Activated CD4-positive, alpha-beta T cell treated with anti-CD3 and anti-CD28 coated beads, Interleukin-2, amount 50 U/mL, for 48 hours (primary cell): ENCODE data around the gene AFG3L2.
A peak's percentile ranks its signal among the peaks of the same experiment; 100 is the strongest.
"Not testable (repeated sequence)": the region's sequence is repeated elsewhere in the genome, so short reads cannot be mapped to it uniquely, and the experiment has no call there.

Experiments used
- DNase-seq, 2 experiments: peaks; one replicate each; pipeline ENCODE4 v3.0.0-alpha.2; 2020

AFG3L2 gene

DNA sequence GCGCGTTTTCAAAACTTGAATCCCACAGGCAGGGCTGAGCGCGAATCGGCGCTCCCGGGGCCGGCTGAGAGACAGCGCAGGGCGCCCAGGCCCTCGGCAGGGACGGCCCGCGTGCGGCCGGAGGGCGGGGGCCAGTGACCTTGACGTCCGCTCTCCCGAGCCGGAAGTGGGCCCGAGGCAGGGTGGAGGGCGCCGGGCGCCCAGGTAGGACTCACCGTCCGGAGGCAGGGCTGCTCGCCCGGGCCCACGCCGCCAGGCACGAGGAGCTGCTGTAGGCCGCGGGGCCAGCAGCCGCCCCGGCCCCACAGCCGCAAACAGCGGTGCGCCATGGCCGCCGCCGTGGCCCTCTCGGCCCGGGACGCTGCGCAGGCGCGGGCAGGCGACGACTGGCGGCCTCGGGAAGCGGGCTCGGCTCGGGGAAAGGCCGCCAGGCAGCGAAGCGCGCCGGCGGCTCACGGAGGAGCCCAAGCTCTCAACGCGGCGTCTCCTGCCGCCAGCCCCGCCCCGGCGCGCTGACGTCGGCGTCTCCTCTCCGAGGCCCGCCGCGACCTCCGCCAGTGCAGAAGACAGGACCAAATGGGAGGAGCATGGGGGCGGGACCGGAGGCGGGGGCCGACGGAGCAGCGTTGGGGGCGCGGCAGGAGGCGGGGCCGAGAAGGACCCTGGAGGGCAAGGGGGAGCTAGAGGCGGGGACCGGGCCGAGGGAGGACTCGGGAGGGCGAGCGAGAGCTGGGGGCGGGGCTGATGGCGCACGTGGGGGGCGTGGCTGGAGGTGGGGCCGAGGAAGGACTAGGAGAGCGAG is at the start of gene AFG3L2:
AFG3L2 (minus strand) TSS at position 474 of the 802 bp plus-strand sequence; CDS start at position 329, 145 bp downstream.
- DNase-seq, result peak; percentile 100

DNA sequence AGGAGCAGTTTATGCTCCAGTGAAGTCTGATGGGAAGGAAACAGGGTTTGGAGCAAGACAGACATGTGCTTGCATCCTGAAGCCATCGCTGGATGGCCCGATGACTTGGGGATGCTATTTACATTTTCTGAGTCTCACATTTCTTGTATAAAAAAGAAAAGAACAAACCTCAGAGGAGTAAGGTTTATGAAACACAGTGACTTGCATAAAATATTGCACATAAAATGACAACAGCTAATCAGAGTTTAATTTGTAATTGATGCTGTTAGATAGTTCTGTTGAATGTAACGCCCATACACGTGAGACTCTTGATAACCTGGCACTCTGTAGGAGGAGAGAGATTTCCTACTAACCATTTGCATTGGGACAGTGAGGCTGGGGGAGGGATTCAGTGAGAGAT is 47.2 kb upstream of the AFG3L2 start:
- DNase-seq, result no peak

DNA sequence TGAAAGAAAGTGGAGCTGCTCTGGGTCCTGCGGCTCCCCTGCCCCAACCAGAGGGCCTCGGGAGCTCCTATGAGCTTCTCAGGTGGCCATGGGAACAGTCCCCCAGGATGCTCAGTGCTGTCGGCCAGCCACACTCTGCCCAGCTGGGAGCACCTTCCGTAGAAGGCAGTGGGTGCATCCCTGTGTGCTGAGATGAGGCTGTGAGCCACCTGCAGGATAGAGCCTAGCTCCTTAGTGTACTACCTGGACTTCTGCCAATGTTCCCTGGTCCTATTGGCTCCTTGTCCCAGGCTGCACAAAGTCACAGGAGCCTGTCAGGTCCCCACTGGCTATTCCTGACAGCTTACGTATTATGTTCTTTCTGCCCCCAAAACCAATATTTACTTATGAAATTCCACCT is 46.8 kb upstream of the AFG3L2 start:
- DNase-seq, result no peak

DNA sequence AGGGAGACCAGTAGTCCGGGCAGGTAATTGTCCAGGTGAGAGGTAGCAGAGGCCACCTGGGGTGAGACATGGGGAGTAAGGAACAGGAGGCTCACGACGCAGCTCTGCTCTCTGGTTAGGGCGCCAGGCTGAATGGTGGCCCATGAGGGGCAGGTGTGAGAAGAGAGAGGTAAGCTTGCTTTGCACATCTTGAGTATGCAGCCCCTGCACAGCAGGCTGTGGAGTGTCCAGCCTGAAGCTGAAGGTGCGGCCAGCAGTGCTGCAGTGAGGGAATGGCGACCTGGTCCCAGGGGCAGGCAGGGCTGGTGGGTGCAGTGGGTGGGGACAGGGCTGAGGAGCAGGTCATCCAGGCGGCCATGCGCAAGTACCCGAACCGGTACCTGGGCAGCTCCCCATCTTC is 46.4 kb upstream of the AFG3L2 start:
- DNase-seq, result no peak

DNA sequence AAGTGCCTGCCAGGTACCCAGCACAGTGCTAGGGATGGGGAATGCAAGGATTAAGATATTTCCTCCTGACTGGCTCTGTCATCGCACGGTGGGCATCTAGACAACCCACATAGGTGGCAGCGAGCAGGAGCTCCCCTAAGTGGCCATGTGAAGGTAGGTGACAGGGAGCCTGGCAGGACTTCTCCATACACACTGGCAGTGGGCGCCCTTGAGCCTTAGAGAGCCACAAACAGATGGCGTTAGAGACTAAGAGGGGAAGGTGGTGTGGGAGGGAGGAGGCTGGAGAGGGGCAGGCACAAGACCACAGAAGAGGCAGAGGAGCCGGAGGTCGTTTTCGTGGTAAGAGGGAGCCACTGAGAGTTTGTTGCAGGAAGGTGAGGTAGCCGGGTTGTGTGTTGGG is 45.9 kb upstream of the AFG3L2 start:
- peak in 1 of 2 experiments; percentile 12 for DNase-seq

DNA sequence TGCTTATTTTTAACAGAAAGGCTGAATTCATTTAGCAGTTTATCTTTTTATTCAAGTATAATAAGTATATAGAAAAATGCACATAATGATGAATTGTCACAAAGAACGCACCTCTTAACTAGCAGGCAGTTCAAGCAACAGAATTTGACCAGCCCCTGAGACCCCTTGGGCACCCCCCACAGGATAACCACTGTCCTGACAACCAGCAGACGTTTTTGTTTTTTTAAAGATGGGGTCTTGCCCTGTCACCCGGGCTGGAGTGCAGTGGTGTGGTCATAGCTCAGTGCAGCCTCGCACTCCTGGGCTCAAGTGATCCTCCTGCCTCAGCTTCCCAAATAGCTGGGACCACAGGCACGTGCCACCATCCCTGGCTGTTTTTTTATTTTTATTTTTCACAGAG is 44.7 kb upstream of the AFG3L2 start:
- DNase-seq, result no peak

DNA sequence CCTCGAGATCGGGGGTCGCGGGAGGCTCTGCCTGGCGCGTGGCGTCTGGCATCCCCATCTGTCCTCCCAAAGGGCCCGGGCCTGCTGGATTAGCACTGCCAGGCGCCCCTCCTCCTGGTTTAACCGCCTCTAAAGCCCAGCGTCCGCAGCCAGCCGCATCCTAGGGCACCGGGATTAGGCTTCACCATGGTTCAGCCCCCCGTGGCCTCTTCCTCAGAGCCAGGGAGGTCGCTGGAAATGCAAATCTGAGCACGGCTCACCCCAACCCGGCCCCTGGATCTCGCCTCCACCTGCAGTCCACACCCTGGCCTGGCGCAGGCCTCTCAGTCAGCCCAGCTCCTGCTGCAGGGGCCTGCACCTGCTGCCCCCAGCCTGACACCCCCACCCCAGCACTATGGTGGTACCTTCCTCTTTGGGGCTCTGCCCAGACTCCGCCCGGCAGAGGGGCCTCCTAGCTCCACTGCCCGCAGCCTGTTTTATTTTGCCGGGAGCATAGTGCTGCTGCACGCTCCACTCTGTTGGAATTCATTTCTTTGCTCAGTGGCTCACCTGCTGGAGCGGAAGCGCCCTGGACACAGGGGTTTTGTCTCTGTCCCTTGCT is 43.9 kb upstream of the AFG3L2 start:
- peak in 1 of 2 experiments; percentile 4 for DNase-seq

DNA sequence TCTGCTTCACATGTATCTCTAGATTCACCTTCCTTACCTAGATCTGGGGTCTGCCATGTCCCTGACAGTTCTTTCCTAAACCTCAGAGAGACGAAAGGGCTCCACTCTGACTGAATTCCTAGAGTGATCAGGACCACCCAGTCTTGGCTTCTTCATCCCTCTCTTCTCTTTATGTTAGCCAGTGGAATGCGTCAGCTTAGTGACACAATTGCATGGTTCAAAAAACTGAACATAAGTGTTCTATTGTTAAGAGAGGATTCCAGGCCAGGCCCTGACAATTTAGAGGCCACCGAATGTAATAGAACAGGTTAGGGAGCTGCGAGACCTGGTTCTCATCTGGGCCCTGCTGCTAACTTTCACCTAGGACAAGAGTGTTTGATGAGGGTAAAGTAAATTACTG is 40.7 kb upstream of the AFG3L2 start:
- DNase-seq, result no peak

DNA sequence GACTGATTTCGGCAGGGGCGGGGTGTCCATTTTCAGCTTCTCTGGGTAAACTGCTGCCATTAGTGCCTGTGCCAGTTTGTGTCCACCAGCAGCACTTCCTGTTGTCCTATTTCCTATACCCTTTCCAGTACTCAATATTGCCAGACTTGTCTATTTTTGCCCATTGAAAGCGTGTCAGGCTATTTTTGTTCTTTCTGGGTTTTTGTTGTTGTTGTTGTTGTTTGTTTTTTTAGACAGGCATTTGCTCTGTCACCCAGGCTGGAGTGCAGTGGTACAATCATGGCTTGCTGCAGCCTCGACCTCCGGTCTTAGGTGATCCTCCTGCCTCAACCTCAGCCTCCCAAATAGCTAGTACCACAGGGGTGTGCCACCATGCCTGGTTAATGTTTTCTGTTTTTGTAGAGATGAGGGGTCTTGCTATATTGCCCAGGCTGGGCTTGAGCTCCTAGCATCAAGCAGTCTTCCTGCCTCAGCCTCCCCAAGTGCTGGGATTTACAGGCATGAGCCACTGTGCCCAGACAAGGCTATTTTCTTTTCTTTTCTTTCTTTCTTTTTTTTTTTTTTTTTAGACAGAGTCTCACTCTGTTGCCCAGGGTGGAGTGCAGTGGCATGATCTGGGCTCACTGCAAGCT is 39.2 kb upstream of the AFG3L2 start:
- no peak for DNase-seq

DNA sequence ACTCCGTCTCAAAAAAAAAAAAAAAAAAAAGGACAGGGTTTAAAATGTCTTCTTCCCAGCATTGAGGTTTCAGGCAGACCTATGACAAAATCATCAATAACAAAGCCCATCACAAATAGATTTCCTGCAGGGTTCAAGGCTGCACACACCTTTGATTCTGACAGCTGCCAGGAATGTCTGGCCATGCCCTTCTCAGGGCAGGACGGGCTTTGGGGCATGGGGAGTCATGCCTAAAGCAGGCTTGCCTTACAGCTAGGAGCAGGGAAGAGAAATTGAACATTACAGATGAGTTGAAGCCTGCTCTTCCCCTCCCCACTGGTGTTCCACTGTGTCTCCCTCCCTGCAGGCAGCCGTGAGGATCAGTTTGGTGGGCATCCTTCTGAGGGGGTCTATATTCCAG is 34.4 kb upstream of the AFG3L2 start:
- DNase-seq, result no peak

DNA sequence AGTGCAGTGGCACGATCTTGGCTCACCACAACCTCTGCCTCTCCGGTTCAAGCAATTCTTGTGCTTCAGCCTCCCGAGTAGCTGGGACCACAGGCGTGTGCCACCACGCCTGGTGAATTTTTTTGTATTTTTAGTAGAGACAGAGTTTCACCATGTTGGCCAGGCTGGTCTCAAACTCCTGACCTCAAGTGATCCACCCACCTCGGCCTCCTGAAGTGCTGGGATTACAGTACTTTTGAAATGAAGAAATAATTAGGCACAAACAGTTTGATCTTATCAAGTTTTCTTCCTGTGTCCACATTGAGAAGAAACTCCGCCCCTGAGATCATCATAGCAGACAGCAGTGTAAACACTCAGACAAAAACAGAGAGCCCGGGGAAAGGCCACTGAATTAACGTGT is 33.7 kb upstream of the AFG3L2 start:
- DNase-seq, result not testable (repeated sequence)

DNA sequence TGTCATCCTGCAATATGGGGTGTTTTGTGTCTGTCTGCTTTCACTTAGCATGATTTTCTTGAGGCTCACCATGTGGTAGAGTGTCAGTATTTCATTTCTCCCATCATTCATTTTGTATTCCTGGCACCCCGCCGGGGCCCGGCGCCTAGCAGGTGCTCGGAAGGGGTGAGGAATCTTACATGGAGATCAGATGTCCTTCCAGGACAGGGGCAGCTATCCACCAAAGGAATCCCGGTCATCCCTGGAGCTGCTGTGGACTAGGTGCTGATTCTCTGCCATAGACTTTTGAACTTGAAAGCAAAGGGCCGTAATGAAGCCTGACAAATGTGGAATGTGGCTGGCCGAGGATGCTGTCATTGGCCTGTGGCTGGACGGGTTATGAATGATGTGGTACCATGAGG is 33.1 kb upstream of the AFG3L2 start:
- DNase-seq, result no peak

DNA sequence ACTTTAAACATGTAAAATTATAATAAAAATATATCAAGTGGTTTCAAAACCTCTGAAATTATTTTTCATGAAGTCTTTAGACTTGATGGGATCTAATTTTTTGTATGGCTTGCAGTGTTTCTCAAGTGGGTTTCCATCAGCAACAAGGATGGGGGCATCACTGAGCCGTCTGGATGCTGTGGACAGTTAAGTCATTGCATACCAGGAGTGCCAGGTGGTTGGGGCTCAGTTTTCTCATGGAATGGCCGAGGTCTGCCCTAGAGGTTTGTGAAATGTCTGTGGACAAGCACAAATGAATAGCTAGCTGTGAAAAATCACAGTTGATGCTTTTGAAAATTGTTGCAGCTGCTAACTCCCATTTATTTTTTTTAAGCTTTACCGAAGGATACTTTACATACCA is 32.4 kb upstream of the AFG3L2 start:
- no peak for DNase-seq

DNA sequence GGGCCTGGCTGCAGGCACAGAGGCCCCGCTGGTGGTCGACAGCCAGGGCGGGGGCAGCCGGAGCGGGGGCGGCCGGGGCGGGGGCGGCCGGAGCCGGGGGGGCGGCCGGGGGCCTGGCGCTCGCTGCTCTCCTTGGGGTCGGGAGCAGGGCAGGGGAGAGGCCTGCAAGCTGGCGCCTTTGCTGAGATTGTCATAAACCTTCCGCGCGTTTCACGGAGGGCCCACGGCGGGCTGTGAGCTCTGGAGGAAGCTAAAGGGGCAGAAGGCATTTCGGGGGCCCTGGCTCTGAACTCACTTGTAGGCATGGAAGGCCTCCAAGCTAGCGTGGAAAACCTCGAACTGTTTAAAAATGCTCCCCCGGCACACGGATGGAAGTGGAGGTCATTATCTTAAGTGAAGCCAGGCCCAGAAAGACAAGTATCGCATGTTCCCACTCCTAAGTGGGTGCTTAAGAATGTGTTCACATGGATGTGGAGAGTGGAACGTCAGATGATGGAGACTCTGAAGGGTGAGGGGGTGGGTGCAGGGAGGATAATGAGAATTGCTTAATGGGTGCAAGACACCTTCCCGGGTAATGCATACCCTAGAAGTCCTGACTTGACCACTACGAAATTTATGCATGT is 31.3 kb upstream of the AFG3L2 start:
- peak in 1 of 2 experiments; percentile 10 for DNase-seq

DNA sequence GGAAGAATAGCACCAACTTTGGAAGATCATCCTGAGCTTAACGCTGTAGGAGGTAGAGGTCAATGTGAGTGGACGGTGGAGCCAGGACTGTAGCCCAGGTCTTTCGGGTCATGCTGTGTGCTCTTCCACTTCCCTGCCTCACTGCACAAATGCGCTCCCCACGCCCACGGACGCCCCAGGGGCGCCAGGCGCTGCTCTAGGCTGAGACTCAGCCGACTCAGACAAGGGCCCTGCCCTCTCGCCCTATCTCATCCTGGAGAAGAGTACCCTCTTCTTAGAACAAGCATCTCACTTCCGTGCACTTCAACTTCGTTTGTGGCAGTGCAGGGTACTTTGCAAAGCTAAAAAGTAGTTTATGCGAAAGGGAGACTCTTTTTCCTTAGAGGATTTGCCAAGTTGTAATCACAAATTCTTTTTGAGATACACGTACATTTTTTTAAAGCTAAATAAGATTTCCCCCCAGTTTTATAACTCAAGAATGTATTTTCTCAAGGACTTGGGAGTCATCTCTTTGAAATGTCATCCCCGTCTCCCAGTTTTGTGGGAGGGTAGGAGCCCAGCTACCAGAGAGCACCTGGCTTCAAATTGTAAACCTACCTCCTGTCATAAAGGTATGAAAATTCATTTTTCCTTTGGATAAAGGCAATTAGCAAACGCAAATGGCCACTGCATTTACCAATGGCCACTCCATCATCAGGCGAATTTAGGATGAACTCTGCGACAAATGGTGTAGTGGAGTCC is 29.5 kb upstream of the AFG3L2 start:
- peak in 1 of 2 experiments; percentile 11 for DNase-seq

DNA sequence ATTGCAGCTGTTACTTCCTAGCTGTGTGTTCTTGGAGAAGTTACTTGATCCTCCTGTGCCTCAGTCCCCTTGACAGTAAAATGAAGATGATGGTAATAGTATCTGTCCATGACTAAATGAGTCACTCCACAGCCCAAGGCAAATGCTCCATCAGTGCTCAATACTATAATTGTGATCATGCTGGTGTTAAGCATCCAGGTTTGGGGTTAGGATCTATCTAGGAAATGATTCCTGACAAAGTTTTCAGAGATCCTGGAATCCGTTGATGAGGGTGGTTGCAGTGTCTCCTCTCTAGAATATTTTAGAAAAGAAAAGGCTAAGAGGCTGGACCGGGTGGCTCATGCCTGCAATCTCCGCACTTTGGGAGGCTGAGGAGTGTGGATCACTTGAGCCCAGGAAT is 28.0 kb upstream of the AFG3L2 start:
- DNase-seq, result no peak

DNA sequence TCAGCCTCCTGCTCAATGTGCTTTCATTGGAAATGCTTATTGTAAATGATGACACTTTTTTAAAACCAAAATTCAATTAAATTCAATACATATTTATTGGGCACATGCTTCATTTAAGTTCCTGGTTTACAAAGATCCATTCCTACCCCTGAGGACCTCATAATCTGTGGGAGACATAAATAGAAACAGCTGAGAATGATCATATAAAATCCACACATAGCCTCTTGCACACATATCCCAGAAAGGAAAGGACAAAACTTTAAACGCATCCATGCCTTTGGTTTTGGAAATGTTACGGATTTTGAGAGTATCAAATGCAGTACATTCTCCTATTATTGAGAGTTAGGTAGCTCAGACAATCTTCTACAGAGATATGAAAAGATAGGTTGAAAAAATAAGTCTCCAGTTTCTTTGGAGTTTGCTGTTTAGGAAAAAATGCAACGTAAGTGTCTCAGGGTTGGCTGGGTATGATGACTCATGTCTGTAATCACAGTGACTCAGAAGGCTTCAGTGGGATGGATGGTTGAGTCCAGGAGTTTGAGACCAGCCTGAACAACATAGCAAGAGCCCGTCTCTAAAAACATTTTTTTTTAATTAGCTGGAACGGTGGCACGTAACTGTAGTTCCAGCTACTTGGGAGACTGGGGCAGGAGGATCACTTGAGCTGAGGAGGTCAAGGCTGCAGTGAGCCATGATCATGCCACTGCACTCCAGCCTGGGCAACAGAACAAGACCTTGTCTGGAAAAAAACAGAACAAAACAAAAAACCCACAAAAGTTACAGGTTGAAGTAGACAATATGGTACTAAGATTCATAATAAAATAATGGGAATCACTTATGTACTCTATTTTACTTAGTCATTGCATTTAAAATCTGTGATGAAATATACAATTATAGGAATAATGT is 26.8 kb upstream of the AFG3L2 start:
- DNase-seq, result no peak

DNA sequence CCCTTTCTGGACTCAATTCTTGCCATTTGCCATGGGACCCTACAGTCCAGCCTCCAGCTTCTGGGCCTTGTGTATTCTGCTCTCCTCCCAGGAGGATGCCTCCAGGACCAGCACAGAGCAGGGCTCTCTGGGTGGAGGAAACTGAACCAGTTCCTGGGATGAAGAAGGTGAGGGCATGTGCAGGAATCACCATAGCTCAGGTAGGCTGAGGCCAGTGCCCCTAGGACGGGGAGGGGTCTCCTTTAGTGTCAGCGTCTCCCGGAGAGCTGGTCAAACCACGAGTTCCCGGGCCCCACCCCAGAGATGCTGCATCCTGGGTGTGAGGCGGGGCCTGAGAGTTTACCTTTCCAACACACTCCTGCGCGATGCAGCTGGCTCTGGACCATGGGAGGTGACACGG is 24.9 kb upstream of the AFG3L2 start:
- DNase-seq, result no peak

DNA sequence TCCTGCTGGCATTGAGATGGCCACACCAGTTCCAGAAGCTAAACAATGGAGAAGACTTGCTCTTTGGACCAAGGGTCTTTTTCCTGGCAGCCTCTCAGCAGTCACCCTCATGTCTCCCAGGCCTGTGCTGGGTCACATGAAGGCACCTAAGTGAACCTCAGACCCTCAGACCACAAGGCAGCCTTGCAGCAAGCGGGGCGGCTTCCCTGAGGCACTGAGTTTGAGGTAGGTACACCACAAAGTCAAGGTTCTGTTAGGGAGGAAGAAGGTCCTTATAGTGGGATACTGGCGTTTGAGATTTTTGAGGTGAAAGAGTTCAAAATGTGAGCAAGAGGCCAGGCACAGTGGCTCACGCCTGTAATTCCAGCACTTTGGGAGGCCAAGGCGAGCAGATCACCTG is 22.2 kb upstream of the AFG3L2 start:
- no peak for DNase-seq

DNA sequence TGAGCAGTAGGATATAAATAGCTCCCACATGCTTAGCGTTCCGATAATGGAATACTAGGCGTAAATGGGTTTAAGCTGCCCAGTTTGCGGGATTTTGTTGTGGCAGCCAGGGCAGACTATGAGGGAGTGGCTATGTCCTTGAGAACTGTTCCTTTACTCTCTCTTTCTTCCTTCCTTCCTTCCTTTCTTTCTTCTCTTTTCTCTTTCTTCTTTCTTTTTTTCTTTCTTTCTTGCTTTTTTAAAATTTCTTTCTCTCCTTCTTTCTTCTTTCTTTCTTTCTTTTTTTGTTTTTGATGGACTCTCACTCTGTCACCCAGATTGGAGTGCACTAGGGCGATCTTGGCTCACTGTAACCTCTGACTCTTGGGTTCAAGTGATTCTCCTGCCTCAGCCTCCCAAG is 21.6 kb upstream of the AFG3L2 start:
- no peak for DNase-seq

DNA sequence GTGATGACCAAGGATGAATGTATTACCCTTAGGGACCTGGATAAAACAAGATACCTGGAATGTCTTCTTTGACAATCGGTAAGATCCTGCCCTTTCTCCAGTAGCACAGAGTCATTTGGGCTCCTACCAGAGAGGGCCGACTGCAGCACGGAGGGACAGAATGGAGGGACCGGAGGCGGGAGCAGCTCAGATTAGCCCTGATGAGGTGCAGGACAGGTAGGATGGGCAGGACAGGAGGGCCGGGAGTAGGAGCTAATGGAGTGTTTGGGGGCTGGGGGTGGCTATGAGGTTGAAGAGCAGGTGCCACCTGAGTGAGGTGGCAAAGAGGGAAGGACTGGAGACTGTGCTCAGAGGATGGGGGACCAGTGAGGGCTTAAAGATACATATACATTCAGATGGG is 20.8 kb upstream of the AFG3L2 start:
- DNase-seq, result no peak

DNA sequence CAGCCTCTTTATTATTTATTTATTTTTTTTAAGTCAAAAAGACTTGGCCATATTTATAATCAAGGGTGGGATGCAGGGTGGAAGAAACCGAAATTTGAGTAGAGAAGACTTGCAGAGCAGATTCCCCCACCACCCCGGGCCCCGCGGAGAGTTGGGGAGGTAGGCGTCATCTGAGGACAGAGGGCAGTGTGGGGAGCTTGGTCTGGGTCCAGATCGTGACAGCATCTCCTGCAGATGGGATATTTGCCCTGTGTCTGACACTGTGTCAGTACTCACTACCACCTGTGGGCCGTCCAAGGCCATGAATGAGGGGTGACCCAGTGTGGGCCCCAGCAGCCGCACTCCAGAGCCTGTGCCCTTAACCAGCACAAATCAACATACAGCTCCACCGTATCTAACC is 20.2 kb upstream of the AFG3L2 start:
- no peak for DNase-seq
